Mesenchymal stem cell (in vitro differentiated cells and primary cell): ENCODE measurements around the gene ATP6V0D1.

Experiments
- DNase-seq: peaks from one replicate; pipeline ENCODE4 v3.0.0-alpha.2; 2013
- H2AFZ ChIP-seq: one replicate; pipeline ENCODE4 v1.6.1; 2013; ENCODE audit warnings: low read depth, mild to moderate bottlenecking, control low read depth, inconsistent platforms, low read length, moderate library complexity
- H2AK5ac ChIP-seq: 2 replicates; pipeline ENCODE4 v1.6.1; 2013; ENCODE audit warnings: low read length, moderate library complexity, mild to moderate bottlenecking, inconsistent platforms; ENCODE audit not compliant: severe bottlenecking
- H2BK120ac ChIP-seq: one replicate; pipeline ENCODE4 v1.6.1; 2013; ENCODE audit warnings: low read depth, mild to moderate bottlenecking, inconsistent platforms, low read length, moderate library complexity
- H2BK12ac ChIP-seq, 2 experiments: one replicate each; pipeline ENCODE4 v1.6.1; 2013; ENCODE audit warnings: inconsistent platforms in 2 of 2, low read length in 2 of 2, mild to moderate bottlenecking in 2 of 2, moderate library complexity in 2 of 2, control low read depth in 1 of 2
- H2BK15ac ChIP-seq: one replicate; pipeline ENCODE4 v1.6.1; 2013; ENCODE audit warnings: mild to moderate bottlenecking, low read depth, inconsistent platforms; ENCODE audit not compliant: poor library complexity, severe bottlenecking
- H2BK5ac ChIP-seq: 2 replicates; pipeline ENCODE4 v1.6.1; 2013; ENCODE audit warnings: low read depth, mild to moderate bottlenecking, low read length, control low read depth, inconsistent platforms; ENCODE audit not compliant: poor library complexity, severe bottlenecking
- H3K14ac ChIP-seq, 2 experiments: one replicate each; pipeline ENCODE4 v1.6.1; 2013; ENCODE audit warnings: inconsistent platforms in 2 of 2, low read length in 2 of 2, control low read depth in 1 of 2, mild to moderate bottlenecking in 1 of 2, moderate library complexity in 1 of 2
- H3K18ac ChIP-seq, 2 experiments: one replicate each; pipeline ENCODE4 v1.6.1; 2013; ENCODE audit warnings: inconsistent platforms in 2 of 2, low read length in 2 of 2, control low read depth in 1 of 2, low read depth in 1 of 2, mild to moderate bottlenecking in 1 of 2
- H3K23ac ChIP-seq, 2 experiments: one replicate each; pipeline ENCODE4 v1.6.1; 2013; ENCODE audit warnings: inconsistent platforms in 2 of 2, low read length in 2 of 2, mild to moderate bottlenecking in 2 of 2, moderate library complexity in 2 of 2, control low read depth in 1 of 2
- H3K27ac ChIP-seq: 2 replicates; pipeline ENCODE4 v1.5.1; 2013; ENCODE audit warnings: mild to moderate bottlenecking, moderate library complexity, low read length, control low read depth, inconsistent platforms; ENCODE audit not compliant: poor library complexity, severe bottlenecking
- H3K27me3 ChIP-seq, 2 experiments: 2 replicates each; pipeline versions ENCODE4 v1.6.1 to v1.7.0; 2013; ENCODE audit warnings: low read length in 2 of 2, mild to moderate bottlenecking in 2 of 2, moderate library complexity in 2 of 2, control low read depth in 1 of 2, inconsistent platforms in 1 of 2; ENCODE audit not compliant: control insufficient read depth in 1 of 2, insufficient read depth in 1 of 2
- H3K36me3 ChIP-seq, 2 experiments: 2 replicates each; pipeline versions ENCODE4 v1.6.1 to v1.7.0; 2013; ENCODE audit warnings: low read length in 2 of 2, control low read depth in 1 of 2, inconsistent platforms in 1 of 2, low read depth in 1 of 2, mild to moderate bottlenecking in 1 of 2; ENCODE audit not compliant: insufficient read depth in 2 of 2, control insufficient read depth in 1 of 2
- H3K4ac ChIP-seq, 2 experiments: one replicate each; pipeline ENCODE4 v1.6.1; 2013; ENCODE audit warnings: inconsistent platforms in 2 of 2, low read length in 2 of 2, mild to moderate bottlenecking in 2 of 2, moderate library complexity in 2 of 2, control low read depth in 1 of 2, low read depth in 1 of 2
- H3K4me1 ChIP-seq: 2 replicates; pipeline ENCODE4 v1.6.1; 2013; ENCODE audit warnings: low read depth, low read length, control low read depth; ENCODE audit not compliant: control insufficient read depth, insufficient read depth
- H3K4me2 ChIP-seq: 2 replicates; pipeline ENCODE4 v1.6.1; 2013; ENCODE audit warnings: low read length, mild to moderate bottlenecking, inconsistent platforms; ENCODE audit not compliant: poor library complexity, severe bottlenecking
- H3K4me3 ChIP-seq, 2 experiments: 2 replicates each; pipeline versions ENCODE4 v1.5.1 to v1.7.0; 2013; ENCODE audit warnings: low read length in 2 of 2, mild to moderate bottlenecking in 2 of 2, control low read depth in 1 of 2, low read depth in 1 of 2; ENCODE audit not compliant: insufficient read depth in 1 of 2
- H3K79me1 ChIP-seq: replicated peaks from 2 replicates; pipeline ENCODE4 v1.6.1; 2013; ENCODE audit warnings: mild to moderate bottlenecking, control low read depth, low read length, inconsistent platforms; ENCODE audit not compliant: poor library complexity, severe bottlenecking
- H3K9ac ChIP-seq: 2 replicates; pipeline ENCODE4 v1.7.0; 2013; ENCODE audit warnings: mild to moderate bottlenecking, low read length, moderate library complexity
- H3K9me3 ChIP-seq: 2 replicates; pipeline ENCODE4 v1.7.0; 2013; ENCODE audit warnings: mild to moderate bottlenecking, low read length; ENCODE audit not compliant: control insufficient read depth
- H4K8ac ChIP-seq: one replicate; pipeline ENCODE4 v1.6.1; 2013; ENCODE audit warnings: inconsistent platforms, mild to moderate bottlenecking, low read length, moderate library complexity
- H4K91ac ChIP-seq: one replicate; pipeline ENCODE4 v1.6.1; 2013; ENCODE audit warnings: mild to moderate bottlenecking, low read length, inconsistent platforms
- WGBS: methylation state at CpG from one replicate; pipeline ENCODE4 v1.1.7; 2013; ENCODE audit warnings: mixed read lengths; 5-methylcytosine and 5-hydroxymethylcytosine counted together

Gene ATP6V0D1

DNA sequence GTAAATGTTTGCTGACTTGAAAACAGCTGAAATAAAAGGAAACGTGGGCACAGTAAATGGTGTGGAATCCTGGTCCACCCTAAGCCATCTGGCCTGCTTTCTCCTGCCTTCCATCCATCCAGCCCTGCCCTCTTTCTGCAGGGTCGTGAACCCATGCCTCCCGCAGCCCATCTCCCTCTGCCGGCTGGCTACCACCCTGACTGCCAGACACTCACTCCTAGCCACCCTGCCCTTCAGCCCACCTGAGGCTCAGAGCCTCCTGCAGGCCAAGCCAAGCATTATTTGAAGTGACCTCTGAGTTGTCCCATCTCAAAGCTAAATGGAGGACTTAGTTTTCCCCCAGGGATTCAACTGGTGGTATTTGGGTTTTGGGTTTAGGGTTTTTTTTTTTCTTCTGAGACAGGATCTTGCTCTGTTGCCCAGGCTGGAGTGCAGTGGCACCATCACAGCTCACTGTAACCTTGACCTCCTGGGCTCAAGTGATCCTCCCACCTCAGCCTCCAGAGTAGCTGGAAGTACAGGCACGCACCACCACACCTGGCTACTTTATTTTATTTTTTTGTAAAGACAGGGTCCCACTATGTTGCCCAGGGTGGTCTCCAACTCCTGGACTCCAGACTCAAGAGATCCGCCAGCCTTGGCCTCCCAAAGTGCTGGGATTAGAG lies 73.0 kb downstream of the ATP6V0D1 start:
- H4K91ac ChIP-seq, result no peak overlapping the region
- no peak overlapping the region for H2BK5ac ChIP-seq
- H3K4me3 ChIP-seq, result no peak overlapping the region
- WGBS, result 85% methylated on average over 6 of the region's 6 CpGs
- no peak overlapping the region for H2AK5ac ChIP-seq
- no peak overlapping the region for H2BK12ac ChIP-seq
- H2BK120ac ChIP-seq, result no peak overlapping the region
- no peak overlapping the region for H3K4me2 ChIP-seq
- no peak overlapping the region for H3K27ac ChIP-seq
- H2BK15ac ChIP-seq, result peak overlapping the region; percentile 54
- H3K79me1 ChIP-seq, result peaks cover 11% of the 10 kb centered on the region
- peaks cover 0 to 4% of the 10 kb centered on the region in 2 experiments for H3K36me3 ChIP-seq
- peaks cover 17% of the 10 kb centered on the region for H3K4me1 ChIP-seq
- no peak overlapping the region for H3K18ac ChIP-seq
- H3K27me3 ChIP-seq, result no peaks in the 10 kb centered on the region
- H3K23ac ChIP-seq, result no peak overlapping the region
- H3K14ac ChIP-seq, result no peak overlapping the region
- peak overlapping the region; percentile 87 for H3K9ac ChIP-seq
- no peak overlapping the region for H2AFZ ChIP-seq
- no peaks in the 10 kb centered on the region for H3K9me3 ChIP-seq
- no peak overlapping the region for H4K8ac ChIP-seq
- no peak overlapping the region for H3K4ac ChIP-seq
- no peak for DNase-seq

DNA sequence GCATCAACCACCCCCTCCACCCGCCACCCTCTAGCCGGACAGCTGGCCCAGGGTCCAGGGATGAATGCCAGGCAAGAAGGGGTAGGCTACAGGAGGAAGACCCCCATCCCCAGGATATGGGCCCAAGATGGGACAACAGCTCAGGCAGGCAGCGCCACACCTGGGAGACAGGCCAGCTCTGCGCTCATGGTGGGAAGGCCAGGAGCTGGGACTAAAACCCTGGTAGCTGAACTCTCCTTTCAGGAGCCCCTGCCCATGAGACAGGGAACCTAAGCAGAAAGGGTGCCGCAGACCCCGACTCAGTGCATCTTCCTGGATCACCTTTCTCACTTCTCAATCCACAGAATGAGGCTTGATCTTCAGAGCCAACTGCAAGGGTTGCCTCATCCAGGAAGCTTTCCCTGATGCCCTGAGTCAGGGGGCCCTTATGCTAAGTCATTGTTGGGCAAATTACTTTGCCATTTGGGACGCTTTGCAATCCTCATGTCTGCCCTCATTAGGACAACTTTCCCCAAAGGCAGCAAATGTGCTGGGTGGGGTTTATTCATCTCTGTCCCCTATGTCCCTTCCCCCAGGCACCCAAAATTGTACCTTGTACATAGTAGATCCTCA lies 73.7 kb downstream of the ATP6V0D1 start:
- Histone ChIP-seq H3K4me1 (peaks cover 17% of the 10 kb centered on the region), H3K18ac (peak overlapping the region; percentile 9 to 19), H4K91ac (no peak overlapping the region), H3K9ac (peak overlapping the region; percentile 87), H3K4me2 (no peak overlapping the region), H3K79me1 (peaks cover 11% of the 10 kb centered on the region), H3K4ac (peak overlapping the region in 1 of 2 experiments; percentile 24), H3K36me3 (peaks cover 0 to 4% of the 10 kb centered on the region in 2 experiments), H3K4me3 (peak overlapping the region in 1 of 2 experiments; percentile 27), H2BK12ac (no peak overlapping the region), H4K8ac (no peak overlapping the region), H2AK5ac (peak overlapping the region; percentile 1), H3K27me3 (peaks cover 0 to 1% of the 10 kb centered on the region in 2 experiments), H2AFZ (no peak overlapping the region), H3K27ac (no peak overlapping the region), H2BK120ac (no peak overlapping the region), H3K9me3 (no peaks in the 10 kb centered on the region), H2BK5ac (no peak overlapping the region), H3K23ac (no peak overlapping the region), H3K14ac (no peak overlapping the region), H2BK15ac (peak overlapping the region; percentile 93)
- WGBS, result 94% methylated on average over 7 of the region's 7 CpGs
- no peak for DNase-seq

DNA sequence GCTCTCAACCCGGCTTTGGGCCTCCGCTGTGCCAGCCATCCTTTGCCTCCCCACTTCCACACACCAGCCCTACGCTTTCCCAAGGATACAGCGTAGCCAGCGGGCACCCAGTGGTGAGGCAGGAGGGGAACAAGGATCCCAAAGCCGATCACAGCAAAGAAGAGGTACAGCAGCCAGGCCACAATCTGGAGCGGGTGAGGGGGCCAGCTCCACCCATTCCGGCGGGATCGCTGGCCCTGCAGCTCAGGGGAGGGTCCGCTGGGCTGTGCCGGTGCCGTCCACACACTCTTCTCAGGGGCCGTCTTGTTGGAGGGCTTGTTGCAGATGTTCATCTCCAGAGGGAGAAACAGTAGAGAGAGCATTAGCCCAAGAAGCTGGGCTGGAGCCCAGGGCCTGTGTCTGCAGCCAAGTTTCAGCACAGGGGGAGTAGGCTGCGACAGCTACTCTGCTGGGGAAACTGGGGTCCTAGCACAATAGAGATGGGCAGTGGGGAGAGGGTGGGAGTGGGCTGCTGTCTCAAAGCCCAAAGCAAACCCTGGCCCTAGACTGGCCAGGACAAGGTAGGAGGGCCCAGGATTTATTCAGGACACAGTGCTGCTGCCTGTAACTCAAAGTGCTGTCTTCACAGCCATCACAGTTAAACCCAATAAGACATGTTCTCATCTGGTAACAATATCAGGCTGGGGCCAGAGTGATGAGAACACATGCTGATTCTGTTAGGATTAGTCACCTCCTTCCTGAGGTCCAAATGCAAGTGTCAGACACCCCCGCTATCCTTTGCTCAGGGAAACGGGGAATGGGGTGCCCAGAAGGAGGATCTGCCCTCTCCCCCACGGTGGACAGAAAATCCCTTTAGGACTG lies 74.6 kb downstream of the ATP6V0D1 start:
- no peak overlapping the region for H3K14ac ChIP-seq
- H3K79me1 ChIP-seq, result peaks cover 11% of the 10 kb centered on the region
- H2AK5ac ChIP-seq, result no peak overlapping the region
- H3K36me3 ChIP-seq, result peaks cover 0 to 4% of the 10 kb centered on the region in 2 experiments
- H3K4me1 ChIP-seq, result peaks cover 17% of the 10 kb centered on the region
- no peaks in the 10 kb centered on the region for H3K9me3 ChIP-seq
- peaks cover 0 to 11% of the 10 kb centered on the region in 2 experiments for H3K27me3 ChIP-seq
- peak overlapping the region; percentile 9 to 19 for H3K18ac ChIP-seq
- peak overlapping the region; percentile 12 for H2BK15ac ChIP-seq
- H3K4ac ChIP-seq, result no peak overlapping the region
- peak overlapping the region in 1 of 2 experiments; percentile 48 for H3K4me3 ChIP-seq
- DNase-seq, result peak; percentile 67
- no peak overlapping the region for H2AFZ ChIP-seq
- no peak overlapping the region for H2BK12ac ChIP-seq
- no peak overlapping the region for H3K27ac ChIP-seq
- WGBS, result 78% methylated on average over 15 of the region's 18 CpGs
- no peak overlapping the region for H2BK5ac ChIP-seq
- H2BK120ac ChIP-seq, result no peak overlapping the region
- peak overlapping the region; percentile 87 for H3K9ac ChIP-seq
- H3K4me2 ChIP-seq, result no peak overlapping the region
- H4K91ac ChIP-seq, result no peak overlapping the region
- peak overlapping the region; percentile 49 for H4K8ac ChIP-seq
- H3K23ac ChIP-seq, result no peak overlapping the region

DNA sequence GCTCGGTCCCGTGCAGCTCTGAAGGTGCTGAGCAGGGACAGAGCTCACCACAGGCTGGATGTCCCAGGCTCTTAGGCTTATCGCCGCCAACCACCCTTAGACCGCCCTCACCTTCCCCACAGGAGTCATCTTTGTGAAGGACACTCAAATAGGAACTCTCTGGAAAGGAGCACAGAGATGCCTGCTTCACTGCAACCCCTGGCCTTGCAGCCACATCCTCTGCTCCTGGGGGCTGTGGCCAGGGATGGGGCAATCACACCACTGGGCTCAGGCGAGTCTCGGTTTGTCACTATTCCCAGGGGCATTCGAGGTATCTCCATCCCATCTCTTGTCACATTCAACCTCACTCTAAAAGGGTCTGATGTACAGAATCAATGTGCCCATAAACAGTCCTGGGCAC lies 75.6 kb downstream of the ATP6V0D1 start:
- Histone ChIP-seq H3K4me3 (peak overlapping the region in 1 of 2 experiments; percentile 48), H2AFZ (no peak overlapping the region), H3K4ac (no peak overlapping the region), H2BK5ac (no peak overlapping the region), H2BK120ac (no peak overlapping the region), H2BK15ac (no peak overlapping the region), H3K14ac (no peak overlapping the region), H3K4me1 (peaks cover 16% of the 10 kb centered on the region), H3K9ac (peak overlapping the region; percentile 87), H3K27ac (no peak overlapping the region), H3K36me3 (peaks cover 0 to 4% of the 10 kb centered on the region in 2 experiments), H3K27me3 (peaks cover 0 to 21% of the 10 kb centered on the region in 2 experiments), H3K4me2 (no peak overlapping the region), H4K8ac (no peak overlapping the region), H3K18ac (no peak overlapping the region), H3K23ac (no peak overlapping the region), H3K9me3 (no peaks in the 10 kb centered on the region), H2AK5ac (no peak overlapping the region), H4K91ac (no peak overlapping the region), H2BK12ac (no peak overlapping the region), H3K79me1 (peaks cover 8% of the 10 kb centered on the region)
- no peak for DNase-seq
- WGBS, result 93% methylated on average over 8 of the region's 8 CpGs
